GM18511 (cell line): ENCODE results near the gene DVL3.
"Not testable (repeated sequence)": the region's sequence is repeated elsewhere in the genome, so short reads cannot be mapped to it uniquely, and the experiment has no call there.

ENCODE experiments used
- ATAC-seq: cut with Tn5 transposase; IDR thresholded peaks from one replicate; pipeline ENCODE4 v1.9.1; 2021; ENCODE audit warnings: mild to moderate bottlenecking, moderate library complexity; ENCODE audit not compliant: unreplicated experiment

Gene DVL3

DNA sequence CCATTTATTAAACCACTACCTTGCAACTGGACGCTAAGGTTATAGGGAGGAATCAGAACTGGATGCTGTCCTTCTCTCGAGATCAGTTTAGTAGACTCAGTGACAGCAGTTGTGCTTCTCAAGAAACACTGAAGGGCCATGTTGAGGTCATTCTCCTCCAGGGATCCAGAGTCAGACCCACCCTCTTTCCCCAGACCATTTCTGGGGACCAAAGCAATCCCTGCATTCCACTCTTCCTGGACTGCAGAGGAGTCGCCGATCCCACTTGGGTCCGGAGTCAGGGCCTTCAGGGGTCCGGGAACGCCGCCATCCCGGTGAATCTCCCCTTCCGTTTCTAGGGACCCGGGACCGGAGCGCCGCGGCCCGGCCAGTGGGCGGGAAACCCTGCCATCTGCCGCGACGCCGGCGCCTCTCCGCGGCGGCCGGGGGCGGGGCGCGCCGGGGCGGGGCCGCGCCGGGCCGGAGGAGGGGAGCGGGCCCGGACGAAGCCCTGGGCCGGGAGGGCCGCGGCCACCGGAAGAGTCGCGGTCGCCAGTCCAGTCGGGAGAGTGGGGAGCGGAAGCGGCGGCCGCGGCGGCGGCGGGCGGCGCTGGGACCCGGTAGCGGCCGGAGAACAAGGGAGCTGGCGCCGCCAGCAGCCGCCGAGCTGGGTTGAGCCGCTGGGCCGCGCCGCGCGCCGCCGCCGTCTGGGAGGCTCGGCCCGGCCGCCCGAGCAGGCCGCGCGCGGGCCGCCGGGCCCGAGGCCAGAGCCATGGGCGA, at the start of gene DVL3:
Gene DVL3 (plus strand): TSS at position 493 of the 759 bp plus-strand sequence. CDS start 259 bp downstream, at position 752.
- peak; percentile 74 for ATAC-seq

DNA sequence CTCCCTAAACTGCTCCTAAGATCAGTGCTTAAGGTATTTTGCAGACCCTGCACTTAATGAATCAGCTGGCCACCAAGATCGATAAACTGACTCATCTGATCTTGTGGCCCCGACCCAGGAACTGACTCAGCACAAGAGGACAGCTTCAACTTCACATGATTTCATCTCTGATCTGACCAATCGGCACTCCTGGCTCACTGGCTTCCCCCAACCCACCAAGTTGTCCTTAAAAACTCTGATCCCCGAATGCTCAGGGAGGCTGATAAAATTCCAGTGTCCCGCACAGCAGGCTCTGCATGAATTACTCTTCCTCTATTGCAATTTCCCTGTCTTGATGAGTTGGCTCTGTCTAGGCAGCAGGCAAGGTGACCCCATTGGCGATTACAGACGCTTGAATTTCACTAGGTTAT, 44.9 kb upstream of the DVL3 start:
- ATAC-seq: no peak

DNA sequence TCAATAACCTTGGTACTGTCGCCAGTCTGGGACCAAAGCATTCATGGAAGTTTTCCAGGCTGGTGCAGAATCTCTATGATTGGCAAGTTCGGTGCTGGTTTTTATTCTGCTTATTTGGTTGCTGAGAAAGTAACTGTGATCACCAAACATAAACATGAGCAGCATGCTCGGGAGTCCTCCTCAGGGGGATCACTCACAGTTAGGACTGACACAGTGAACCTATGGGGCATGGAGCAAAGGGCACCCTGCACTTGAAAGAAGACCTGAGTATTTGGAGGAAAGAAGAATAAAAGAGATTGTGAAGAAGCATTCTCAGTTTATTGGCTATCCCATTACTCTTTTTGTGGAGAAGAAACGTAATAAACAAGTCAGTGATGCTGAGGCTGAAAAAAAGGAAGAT, 39.2 kb upstream of the DVL3 start:
- ATAC-seq: no peak

DNA sequence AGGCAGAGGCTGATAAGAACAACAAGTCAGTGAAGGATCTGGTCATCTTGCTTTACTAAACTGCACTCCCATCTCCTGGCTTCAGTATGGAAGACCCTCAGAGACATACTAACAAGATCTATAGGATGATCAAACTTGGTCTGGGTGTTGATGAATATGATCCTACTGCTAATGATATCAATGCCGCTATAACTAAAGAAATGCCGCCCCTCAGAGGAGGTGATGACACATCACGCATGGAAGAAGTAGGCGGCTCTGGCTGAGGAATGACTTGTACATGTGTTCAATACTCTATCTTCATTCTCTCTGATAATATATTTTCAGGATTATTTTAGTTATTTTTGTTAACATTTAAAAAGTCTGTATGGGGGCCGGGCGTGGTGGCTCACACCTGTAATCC, 37.5 kb upstream of the DVL3 start:
- ATAC-seq: no peak

DNA sequence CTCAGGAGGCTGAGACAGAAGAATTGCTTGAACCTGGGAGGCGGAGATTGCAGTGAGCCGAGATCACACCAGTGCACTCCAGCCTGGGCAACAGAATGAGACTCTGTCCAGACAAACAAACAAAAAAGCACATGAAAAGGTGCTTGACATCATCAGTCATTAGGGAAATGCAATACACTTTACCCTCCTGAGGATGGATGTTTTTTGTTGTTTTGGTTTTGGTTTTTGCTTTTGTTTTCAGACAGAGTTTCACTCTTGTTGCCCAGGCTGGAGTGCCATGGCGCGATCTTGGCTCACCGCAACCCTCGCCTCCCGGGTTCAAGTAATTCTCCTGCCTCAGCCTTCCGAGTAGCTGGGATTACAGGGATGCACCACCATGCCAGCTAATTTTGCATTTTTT, 34.1 kb upstream of the DVL3 start:
- ATAC-seq: not testable (repeated sequence)

DNA sequence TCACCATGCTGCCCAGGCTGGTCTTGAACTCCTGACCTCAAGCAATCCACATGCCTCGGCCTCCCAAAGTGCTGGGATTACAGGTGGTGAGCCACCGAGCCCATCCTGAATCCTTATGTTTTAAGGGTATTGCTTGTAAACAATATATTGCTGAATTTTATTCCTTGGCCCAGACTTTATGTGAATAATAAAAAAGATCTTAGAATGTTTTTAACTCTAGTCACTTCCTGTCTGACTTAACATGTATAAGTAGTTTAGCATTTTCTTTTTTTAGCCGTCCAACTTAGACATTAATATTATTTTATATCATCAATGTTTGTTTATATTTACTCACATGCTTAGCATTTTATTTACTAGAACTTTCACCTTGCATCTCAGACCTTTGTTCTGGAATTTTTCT, 29.2 kb upstream of the DVL3 start:
- ATAC-seq: no peak

DNA sequence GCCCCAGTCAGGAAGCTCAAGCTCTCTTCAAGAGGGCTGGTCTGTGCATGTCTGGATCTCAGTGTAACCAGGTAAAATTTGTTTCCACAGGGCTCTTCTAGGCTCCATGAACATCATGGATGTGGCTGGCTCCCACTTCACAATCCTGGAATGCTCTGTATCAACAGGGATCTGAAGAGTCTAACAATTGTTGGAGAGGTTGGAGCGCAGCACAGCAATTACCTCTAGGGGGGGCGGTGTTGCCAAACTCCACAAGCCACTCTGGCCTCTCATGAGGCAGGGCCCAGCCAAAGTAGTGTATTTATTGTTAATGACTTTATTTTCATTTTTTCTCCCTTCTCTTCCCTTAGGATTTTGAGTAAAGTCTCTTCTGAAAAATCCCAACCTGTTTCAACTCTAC, 26.2 kb upstream of the DVL3 start:
- ATAC-seq: no peak

DNA sequence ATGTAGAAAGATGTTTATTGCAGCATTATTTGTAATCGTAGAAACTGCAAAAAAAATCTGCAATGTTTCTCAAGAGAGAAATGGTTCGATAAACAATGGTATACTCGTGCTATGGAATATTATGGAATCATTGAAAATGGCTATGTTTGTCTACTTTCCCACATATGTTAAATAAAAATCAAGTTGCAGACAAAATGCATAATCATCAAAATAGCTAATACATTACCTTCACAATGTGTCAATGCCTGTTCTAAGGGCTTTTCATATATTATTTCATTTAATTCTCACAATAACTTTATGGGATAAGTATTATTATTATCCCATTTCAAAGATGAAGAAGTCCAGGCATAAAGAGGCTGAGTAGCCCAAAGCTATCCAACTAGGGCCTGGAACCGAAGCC, 22.2 kb upstream of the DVL3 start:
- no peak for ATAC-seq

DNA sequence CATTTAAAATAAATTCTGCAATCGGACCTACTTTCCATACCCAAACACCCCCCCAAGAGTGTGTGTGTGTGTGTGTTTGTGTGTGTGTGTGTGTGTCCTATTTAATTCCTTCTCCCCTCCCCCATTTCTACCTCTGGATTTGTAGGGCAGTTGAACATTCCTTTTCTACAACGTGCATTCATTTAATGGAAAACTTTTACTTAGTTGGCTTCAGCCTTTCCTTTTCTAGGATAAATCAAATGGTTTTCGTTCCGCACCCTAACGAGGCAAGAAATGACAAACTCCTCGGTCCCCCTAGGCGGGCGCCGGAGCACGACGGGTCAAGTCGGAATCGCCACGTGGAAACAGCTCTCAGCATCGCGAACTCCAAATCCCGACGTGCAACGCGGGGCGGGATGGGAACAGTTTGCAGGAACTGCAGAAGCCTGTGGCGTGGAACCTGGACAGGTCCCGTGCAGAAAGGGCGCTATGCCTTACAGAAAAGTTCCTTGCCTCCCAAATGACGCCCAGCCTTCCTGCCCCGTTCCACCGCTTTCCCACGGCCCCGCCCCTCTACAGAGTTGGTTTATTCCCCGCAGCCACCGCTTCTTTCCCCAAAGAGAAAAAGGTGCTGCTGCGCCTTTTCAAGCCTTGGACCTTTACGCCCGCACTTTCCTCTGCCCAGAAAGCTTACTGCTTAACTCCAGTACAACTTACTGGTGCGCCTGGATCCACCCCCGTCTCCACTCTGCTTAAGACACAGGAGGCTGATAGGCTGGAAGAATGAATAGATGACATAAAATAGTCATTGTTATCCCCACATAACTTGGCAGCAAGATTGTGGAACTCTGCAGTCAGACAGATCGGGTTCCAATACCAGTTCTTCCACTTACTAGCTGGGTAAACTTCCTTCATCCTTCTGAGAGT, 21.1 kb upstream of the DVL3 start:
- peak; percentile 41 for ATAC-seq

DNA sequence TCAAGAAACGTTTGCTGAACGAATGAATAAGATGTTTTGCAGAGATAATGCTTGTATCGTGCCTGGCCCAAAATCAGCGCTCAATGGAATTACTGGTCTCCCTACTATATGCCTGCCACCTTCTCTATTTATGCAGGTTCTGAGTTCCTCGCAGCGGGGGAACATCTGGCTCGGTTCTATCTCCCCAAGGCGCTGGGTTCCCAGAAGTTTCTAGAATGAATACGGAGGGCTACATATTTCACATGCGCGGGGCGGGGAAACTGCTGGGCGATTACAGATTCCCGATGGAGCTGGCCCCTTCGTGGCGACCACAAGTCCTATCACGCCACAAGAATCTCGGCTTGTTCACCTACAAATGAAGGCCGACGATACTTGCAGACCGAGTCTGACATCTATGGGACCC, 20.4 kb upstream of the DVL3 start:
- peak; percentile 22 for ATAC-seq

DNA sequence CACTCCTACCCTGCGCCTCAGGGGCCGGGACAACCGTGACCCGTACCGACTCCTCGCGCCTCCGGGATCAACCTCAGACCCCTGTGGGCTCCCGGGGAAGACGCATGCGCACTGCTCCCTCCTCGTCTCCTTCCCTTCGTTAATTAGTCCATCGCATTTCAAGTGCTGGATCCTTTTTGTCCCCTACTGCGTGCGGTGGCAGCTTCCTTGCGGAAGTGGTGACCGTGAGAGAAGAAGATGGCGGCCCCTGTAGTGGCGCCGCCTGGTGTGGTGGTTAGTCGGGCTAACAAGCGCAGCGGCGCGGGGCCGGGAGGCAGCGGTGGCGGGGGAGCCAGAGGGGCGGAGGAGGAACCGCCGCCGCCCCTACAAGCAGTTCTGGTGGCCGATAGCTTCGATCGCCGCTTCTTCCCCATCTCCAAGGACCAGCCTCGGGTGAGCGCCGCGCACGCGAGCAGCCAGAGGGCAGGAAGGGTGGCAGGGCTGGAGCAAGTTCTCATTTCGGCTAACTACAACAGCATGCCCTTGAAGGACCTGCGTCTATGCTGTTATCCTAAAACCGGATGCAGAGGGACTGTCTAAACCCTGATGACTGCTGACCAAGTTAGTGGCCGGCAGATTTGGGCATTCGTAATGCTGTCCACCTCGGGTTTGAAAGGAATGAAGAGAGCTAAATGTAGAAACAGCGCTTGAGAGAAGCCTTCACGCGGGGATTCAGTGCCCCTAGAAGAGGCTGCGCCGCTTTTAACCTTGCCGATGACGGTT, 19.8 kb upstream of the DVL3 start, which contains the start of gene EIF2B5:
Gene EIF2B5 (plus strand): TSS at position 210 of the 762 bp plus-strand sequence. CDS start 28 bp downstream, at position 238.
- peak; percentile 92 for ATAC-seq

DNA sequence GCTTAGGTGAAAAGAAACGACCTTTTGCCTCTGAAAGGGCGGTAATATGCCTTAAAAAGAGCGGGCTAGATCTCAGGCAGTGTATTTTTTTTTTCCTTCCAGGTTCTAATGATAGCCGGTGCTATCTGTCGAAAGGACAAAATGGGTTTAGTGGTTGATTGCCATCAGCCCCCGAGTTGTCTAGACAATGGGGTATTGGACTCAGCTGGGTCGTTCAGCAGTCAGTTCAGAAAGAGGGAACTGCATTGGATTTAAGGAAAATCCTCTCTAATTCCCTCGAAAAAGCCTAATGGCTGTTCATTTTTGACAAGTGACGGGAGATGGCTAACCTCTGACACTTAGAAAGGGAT, 19.3 kb upstream of the DVL3 start:
- no peak for ATAC-seq

DNA sequence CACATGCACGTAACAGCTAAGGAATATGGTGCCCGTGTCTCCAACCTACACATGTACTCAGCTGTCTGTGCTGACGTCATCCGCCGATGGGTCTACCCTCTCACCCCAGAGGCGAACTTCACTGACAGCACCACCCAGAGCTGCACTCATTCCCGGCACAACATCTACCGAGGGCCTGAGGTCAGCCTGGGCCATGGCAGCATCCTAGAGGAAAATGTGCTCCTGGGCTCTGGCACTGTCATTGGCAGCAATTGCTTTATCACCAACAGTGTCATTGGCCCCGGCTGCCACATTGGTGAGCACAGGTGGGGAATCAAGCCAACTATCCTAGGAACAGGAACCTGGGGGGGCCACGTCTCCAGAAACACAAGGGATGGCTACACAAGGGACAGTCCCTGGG, 14.7 kb upstream of the DVL3 start:
- ATAC-seq: no peak

DNA sequence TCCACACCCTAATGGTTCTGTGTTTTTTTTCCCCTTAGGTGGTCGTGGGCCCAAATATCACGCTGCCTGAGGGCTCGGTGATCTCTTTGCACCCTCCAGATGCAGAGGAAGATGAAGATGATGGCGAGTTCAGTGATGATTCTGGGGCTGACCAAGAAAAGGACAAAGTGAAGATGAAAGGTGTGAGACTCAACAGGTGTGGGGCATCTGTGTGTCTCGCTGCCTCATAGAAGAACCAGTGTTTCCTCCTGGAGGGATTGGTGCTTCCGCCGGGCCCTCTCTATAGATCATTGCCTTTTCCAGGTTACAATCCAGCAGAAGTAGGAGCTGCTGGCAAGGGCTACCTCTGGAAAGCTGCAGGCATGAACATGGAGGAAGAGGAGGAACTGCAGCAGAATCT, 13.0 kb upstream of the DVL3 start:
- no peak for ATAC-seq

DNA sequence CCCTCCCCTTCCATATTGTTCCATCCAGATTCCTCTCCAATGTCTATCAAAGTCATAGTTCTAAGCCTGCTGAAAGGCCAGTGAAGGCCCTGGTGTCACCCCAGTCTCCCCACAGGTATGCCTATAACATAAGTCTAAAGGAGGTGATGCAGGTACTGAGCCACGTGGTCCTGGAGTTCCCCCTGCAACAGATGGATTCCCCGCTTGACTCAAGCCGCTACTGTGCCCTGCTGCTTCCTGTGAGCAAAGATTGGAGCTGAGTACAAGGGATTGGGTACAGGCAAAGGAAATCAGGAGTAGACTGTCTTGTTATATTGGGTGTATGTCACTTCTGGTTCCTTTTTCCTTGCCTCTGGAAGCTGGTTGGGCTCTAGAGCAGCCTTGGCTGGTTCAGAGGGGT, 11.8 kb upstream of the DVL3 start:
- ATAC-seq: no peak

DNA sequence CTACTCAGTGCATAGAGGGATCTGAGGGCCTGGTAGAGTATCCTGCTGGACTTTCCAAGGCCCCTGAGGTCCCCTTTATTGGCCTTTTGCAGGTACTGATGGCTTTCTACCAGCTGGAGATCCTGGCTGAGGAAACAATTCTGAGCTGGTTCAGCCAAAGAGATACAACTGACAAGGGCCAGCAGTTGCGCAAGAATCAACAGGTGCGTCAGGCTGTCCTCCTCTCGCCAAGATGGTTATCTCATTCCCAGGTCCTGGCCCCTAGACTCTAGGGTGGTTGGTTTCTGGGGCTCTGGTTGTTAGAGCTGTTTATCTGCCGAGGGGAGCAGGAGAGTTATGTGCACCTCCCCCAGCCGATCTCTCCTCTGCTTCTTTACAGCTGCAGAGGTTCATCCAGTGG, 10.7 kb upstream of the DVL3 start:
- ATAC-seq: no peak

DNA sequence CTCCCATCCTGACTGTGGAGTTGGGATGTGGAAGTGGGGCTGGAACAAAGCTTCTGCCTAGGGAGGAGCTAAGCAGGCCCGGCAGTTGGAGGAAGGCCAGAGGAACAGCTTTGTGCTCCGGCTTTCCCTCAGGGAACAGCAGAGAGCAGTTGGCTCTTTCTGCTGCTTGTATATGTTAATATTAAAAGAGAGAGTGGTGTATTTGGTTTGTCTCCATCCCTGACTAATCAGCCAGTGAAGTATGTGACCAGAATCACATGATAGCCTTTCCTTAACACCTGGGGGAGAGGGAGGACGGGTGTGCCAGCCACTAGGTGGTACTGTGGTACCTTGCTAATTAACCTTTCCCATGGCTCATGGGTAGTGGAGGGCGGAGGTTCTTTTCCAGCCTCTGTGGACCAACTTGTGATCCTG, 10.1 kb upstream of the DVL3 start:
- no peak for ATAC-seq

DNA sequence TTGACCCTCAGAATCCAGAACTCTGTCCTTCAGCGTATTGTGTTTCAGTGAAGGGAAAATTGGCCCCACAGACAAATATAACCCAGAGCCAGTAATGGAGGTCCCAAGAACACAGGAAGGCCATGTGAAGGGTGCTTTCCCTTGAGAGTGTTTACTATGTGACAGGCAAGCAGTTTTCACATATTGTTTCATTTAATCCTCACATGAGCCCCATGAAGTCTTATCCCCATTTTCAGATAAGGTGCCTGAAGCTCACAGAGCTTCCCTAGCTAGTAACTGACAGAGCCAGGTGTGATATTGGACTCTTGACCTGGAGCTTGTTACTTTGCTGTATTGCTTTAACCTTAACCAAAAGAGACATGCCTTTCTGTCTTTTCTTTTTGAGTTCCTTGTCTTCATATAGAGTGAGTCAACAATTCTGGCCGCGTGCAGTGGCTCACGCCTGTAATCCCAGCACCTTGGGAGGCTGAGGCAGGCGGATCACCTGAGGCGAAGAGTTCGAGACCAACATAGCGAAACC, 9.4 kb upstream of the DVL3 start:
- no peak for ATAC-seq

DNA sequence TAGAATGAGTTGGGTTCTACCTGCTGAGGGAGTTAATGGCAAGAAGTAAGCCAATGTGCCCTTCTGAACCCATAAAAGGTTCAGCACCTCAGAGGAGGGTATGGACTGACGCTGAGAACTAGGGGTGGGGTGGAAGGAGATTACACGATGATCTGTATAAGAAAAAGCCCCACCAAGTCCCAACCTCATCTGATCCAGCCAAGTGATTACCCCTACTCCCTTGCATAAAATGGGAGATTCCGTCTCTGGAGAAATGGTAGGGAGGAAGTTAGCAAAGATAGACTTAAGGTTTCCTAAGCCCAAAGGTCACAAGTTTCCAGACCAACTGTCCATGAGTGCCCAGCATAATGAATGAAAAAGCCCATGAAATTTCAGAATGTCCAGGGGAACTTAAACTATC, 7.1 kb upstream of the DVL3 start:
- no peak for ATAC-seq

DNA sequence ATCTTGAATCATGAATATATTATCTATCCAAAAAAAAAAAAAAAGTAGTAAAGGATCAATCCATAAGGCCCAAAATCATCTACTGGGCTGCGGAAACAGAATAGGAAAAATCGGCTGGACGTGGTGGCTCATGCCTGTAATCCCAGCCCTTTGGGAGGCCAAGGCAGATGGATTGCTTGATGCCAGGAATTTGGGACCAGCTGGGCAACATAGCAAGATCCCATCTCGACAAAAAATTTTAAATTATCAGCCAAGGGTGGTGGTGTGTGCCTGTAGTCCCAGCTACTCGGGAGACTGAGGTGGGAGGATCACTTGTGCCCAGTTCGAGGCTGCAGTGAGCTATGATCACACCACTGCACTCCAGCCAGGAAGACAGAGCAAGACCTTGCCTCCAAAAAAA, 6.1 kb upstream of the DVL3 start:
- no peak for ATAC-seq

DNA sequence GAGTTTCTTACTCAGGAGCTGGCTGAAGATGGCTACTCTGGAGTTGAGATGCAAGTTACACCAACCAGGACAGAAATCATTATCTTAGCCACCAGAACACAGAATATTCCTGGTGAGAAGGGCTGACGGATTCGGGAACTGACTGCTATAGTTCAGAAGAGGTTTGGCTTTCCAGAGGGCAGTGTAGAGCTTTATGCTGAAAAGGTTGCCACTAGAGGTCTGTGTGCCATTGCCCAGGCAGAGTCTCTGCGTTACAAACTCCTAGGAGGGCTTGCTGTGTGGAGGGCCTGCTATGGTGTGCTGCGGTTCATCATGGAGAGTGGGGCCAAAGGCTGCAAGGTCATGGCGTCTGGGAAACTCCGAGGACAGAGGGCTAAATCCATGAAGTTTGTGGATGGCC, 5.4 kb upstream of the DVL3 start:
- not testable (repeated sequence) for ATAC-seq
